ENCODE data around the gene HIRA.

DNA sequence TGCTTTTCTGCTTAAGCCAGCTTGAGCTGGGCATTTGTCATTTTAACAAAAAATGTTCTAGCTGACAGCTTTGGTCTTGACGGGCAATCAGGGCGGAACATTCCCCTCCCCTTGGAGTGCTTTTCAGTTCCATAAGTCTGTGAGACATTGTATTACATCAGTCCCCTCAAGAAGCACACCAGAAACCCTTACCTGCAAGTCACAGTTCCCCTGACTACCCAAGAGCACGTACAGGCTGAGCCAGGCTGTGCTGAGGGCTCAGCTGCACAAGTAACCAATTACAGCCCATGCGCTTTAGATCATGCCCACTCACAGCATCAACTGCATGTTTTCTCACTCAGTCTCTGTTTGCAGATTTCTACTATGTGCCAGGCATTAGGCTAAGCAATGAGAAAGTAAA, 19.1 kb downstream of the HIRA start:
- TF ChIP-seq TAF1 (IDR thresholded peaks at IDR 0.05; ENCODE audit: borderline replicate concordance, low read depth, low read length): no peak
- no peak for TF ChIP-seq POLR2AphosphoS5 (IDR thresholded peaks at IDR 0.05; ENCODE audit: low read depth, low read length)
- no peak for TF ChIP-seq POLR2A (IDR thresholded peaks at IDR 0.05; ENCODE audit: low read depth, low read length)
